RPMI8226 (cell line): ENCODE data around the gene CENPX.

Experiments
- DNase-seq: peaks from one replicate; pipeline ENCODE4 v3.0.0-alpha.2; 2015

CENPX gene

GRCh38 chr17:82021900-82022309, 773 bp downstream of the CENPX start:
- peak; percentile 24 for DNase-seq

GRCh38 chr17:82021107-82021899, 1.4 kb downstream of the CENPX start:
- peak; percentile 76 for DNase-seq

GRCh38 chr17:82020572-82021106, 2.0 kb downstream of the CENPX start:
- no peak for DNase-seq

- peak; percentile 65 for DNase-seq
These were observed 2.7 kb downstream of the CENPX start for GRCh38 chr17:82019690-82020571.

GRCh38 chr17:82018989-82019689, 3.5 kb downstream of the CENPX start:
- DNase-seq: no peak

GRCh38 chr17:82018152-82018988, 4.3 kb downstream of the CENPX start:
- DNase-seq: no peak

- DNase-seq: no peak
These were observed 5.0 kb downstream of the CENPX start for GRCh38 chr17:82017612-82018151.

- DNase-seq: no peak
These were observed 5.7 kb downstream of the CENPX start for GRCh38 chr17:82016875-82017459.

- no peak for DNase-seq
These were observed 6.4 kb downstream of the CENPX start for GRCh38 chr17:82016061-82016874.

GRCh38 chr17:82015311-82015971, 7.2 kb downstream of the CENPX start:
- no peak for DNase-seq

- DNase-seq: no peak
These were observed 7.7 kb downstream of the CENPX start for GRCh38 chr17:82014971-82015310.

GRCh38 chr17:82014432-82014831, 8.2 kb downstream of the CENPX start:
- DNase-seq: peak; percentile 42

GRCh38 chr17:82013772-82014321, 8.8 kb downstream of the CENPX start:
- DNase-seq: no peak

- no peak for DNase-seq
These were observed 9.3 kb downstream of the CENPX start for GRCh38 chr17:82013341-82013740.

GRCh38 chr17:82012640-82013295, 9.9 kb downstream of the CENPX start:
- DNase-seq: no peak

GRCh38 chr17:82012261-82012639, 10.4 kb downstream of the CENPX start:
- DNase-seq: no peak

- DNase-seq: no peak
These were observed 11.0 kb downstream of the CENPX start for GRCh38 chr17:82011617-82012187.

- no peak for DNase-seq
These were observed 11.8 kb downstream of the CENPX start for GRCh38 chr17:82010575-82011525.
